GM18498 (cell line): ENCODE measurements around the gene BZW1.
"Not testable (repeated sequence)": the region's sequence is repeated elsewhere in the genome, so short reads cannot be mapped to it uniquely, and the experiment has no call there.

Source experiments
- ATAC-seq: cut with Tn5 transposase; IDR thresholded peaks from one replicate; pipeline ENCODE4 v1.9.1; 2021; ENCODE audit warnings: mild to moderate bottlenecking, moderate library complexity; ENCODE audit not compliant: unreplicated experiment

BZW1 gene

GRCh38 chr2:200790185-200790584, 21.5 kb upstream of the BZW1 start:
- no peak for ATAC-seq

- no peak for ATAC-seq
Observed at GRCh38 chr2:200791905-200792304, 19.8 kb upstream of the BZW1 start.

DNA sequence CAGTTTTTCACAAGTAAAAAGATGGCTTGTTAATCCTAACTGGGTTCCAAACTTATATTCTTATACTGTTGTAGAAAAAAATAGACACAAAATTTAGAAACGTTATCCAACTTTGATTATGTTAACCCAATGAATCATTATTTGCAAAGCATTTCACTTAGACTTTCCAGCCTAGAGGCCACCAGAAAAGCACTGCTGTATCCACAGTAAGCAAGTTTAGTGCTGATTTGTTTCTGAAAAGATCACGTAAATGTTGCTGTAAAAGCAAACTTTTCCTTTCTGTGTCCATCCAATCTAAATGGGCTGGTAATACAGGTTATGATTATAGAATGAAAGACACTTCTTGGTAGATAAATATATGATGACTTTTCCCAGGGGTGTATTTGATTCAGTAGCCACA, 17.6 kb upstream of the BZW1 start:
- no peak for ATAC-seq

GRCh38 chr2:200795028-200795440, 16.7 kb upstream of the BZW1 start:
- no peak for ATAC-seq

DNA sequence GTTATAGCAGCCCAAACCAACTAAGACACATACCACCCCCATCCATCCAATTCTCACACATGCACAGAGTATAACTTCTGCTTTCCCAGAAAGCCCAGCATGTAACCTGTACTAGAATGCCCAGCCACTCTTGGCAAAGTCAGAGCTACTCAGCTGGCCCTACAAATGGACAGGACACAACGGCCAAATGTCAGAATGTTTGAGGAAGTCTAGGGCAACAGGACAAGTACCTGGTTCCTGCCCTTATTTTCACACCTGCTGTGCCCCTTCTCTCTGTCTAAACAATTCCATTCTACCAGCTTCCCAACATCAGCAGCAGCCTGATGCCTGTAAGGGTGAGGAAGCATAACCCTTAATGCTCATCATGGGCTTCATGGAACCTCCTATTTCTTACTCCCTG, 15.1 kb upstream of the BZW1 start:
- no peak for ATAC-seq

DNA sequence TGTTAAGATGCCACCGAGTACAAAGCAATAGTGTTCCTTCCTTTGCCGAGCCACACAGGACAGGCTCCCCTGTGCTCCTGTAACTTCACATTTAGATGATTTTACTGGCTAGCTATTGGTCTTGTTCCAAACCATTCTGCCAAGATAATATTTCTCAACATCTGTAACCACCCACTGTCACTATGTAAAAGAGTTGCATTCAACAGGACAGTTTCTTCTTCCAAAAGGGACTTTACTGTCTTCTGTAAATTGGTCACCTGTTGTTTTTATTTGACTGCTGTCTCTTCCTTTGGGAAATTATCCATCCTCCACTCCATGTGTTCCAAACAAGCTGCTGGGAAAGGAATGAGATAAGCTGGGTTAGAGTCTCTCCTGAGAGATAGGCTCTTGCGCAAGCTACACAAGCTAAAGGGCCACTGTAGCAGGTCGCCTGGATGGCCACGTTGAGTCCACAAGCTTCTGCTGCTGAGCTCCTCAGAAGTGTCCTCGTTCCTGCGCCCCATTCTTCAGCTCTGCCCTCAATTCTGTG, 14.4 kb upstream of the BZW1 start:
- no peak for ATAC-seq

- no peak for ATAC-seq
Observed at GRCh38 chr2:200798514-200798913, 13.2 kb upstream of the BZW1 start.

- ATAC-seq = no peak
Observed at GRCh38 chr2:200800458-200800857, 11.3 kb upstream of the BZW1 start.

GRCh38 chr2:200801431-200801830, 10.3 kb upstream of the BZW1 start:
- not testable (repeated sequence) for ATAC-seq

GRCh38 chr2:200809506-200810251, 2.0 kb upstream of the BZW1 start:
- ATAC-seq = no peak

DNA sequence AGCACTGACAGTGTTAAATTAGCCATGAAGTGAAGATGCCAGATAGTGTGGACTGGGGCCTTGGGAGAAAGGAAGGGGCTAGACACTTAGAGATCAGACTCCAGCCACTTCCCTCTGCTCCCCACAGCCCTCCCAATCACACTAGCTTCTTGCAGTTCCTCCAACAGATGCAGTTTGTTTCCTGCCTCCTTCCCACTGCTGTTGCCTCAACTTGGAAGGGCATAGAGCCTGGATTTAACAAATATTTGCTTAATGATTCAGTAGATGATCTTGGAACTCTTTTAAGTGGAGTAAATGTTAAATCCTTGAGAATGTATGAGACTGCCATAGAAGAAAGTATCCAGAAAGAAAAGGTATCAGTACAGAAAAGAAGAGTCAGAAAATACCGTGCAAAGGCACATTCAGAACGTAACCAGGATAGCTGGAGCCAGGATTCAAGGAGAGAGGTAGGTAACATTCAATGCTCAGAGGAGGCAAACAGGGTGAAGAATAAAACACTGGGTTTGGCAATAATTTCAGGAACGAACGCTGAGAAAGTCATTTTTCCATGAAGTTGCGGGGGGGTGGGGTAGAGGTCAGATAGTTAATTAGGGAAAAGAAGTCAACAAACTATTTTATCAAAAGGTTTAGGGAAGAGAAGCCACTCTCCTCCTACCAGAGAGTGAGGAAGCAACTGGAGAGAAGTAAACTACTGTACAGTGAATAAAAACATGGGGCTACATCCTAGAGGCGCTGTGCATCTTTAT, 1.3 kb upstream of the BZW1 start:
- no peak for ATAC-seq

DNA sequence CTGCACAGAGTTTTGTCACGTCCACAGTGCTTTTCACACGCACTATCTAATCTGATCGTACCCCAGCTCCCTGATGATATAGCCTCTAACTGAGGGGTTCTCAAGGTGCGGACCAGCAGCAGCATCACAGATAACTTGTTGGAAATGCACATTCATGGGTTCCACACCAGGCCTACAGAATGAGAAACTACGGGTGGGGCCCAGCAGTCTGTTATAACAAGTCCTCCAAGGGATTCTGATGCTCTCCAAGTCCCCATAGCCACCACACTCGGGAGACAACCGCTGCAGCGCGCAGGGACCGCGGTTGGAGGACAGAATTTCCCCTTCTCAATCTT, 745 bp upstream of the BZW1 start:
- ATAC-seq = no peak

DNA sequence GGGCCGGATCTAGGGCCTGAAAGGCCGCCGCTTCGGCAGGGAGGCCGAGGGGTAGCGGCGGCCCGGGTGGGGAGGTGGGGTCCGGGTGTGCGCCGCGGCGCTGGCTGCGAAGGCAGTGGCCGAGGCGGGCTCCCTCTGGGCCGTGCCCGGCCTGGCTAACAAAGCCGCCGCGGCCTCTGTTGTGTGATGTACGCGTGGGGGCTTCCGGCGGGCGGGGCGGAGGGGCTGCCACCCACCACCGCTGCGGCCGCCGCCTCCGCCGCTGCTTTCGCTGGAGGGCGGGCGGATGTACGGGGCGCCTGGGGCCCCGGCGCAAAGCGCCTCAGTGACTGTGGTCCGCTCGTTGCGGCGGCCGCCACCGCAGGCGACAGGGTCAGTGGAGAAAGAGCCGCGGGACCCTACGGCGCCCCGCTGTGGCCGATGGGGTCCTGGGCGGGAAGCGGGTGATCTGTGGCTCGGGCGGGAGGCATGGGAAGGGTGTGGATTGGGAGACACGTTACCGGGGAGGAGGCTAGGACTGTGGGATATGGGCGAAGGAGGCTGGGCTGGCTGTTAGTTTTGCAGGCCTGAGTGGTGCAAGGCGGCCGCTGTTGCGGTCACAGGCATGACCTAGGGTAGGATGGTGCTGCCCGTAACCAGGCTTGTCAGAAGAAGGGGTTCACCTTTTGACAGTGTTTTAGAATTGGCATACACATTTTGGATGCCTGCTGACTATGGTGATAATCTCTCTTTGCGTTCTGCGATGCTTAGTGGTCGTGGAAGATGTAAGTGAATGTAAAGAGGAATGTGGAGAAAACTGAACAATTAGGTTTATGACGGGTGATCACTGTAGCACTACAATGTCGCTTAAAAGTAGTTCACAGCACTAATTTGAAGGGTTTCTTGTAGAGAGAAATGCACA, 662 bp downstream of the BZW1 start:
- ATAC-seq = peak; percentile 48

DNA sequence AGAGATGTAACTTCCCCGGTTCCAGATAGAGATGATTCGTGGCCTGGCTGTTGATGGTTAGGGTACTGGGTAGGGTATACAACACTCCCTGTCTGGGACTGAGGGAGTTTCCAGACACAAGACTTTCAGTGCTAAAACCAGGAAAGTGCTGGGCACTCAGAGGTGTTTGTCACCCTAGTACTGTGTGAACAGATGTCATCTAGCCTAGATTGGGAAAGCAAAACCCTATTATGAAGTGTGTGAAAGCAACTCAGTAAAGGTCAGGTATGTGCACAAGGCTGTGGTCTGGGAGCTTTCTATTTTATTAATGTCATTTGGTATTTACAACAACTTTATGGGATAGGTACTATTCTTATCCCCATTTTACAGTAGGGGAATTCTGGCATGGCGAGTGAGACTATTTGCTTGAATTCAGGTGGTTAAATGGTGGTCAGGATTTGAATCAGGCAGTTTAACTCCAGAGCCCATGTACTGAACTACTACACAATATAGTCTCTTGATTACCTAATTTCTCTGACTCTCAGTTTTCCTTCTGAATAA, 2.6 kb downstream of the BZW1 start:
- no peak for ATAC-seq

- no peak for ATAC-seq
Observed at GRCh38 chr2:200814917-200815316, 3.2 kb downstream of the BZW1 start.

- ATAC-seq = not testable (repeated sequence)
Observed at GRCh38 chr2:200818732-200819131, 7.0 kb downstream of the BZW1 start.

- ATAC-seq = no peak
Observed at GRCh38 chr2:200820573-200821234, 9.0 kb downstream of the BZW1 start.

DNA sequence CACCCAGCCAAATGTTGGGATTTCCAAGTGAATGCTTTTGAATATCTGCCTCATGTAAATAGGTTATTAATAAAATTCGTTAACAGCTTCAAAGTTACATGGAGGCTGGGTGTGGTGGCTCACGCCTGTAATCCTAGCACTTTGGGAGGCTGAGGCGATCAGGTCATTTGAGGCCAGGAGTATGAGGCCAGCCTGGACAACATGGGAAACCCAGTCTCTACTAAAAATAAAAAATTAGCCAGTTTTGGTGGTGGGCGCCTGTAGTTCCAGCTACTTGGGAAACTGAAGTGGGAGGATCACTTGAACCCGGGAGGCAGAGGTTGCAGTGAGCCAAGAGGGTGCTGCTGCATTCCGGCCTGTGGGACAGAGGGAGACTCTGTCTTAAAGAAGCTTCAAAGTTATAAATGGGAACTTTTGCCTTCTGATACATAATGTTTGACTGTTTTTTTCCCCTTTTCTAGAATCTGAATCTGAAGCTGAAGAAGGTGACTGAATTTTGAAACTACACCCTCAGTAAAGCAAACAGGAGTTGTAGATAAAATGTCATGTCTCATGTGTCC, 10.1 kb downstream of the BZW1 start:
- no peak for ATAC-seq

DNA sequence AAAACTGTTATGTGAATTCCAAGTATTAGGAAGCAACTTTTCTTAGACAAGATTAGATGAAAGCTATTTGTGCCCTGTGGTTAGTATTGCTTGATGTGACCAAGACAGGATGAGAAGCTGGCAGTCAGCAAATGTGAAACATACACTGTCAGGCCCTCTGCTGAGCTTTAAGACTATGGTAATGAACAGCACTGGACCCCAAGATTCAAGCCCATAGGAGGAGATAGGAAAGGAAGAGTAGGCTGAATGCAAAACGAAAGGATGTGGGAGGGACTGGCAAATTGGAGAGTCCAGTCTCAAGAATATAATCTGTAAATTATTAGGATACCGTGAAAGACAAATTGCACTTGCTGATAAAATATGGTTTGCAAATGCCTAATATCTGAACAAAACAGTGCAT, 16.4 kb downstream of the BZW1 start:
- ATAC-seq = no peak

GRCh38 chr2:200828572-200829257, 17.0 kb downstream of the BZW1 start:
- ATAC-seq = no peak
